Neural cell (in vitro differentiated cells): ENCODE data around the gene CHD6.

Experiments
- EZH2 ChIP-seq: fragments of 200-600, 300-800 bp; shearing (Covaris generic), sonication (generic); IDR thresholded peaks from 2 replicates; pipeline ENCODE4 v1.6.1; 2014; ENCODE audit warnings: antibody characterized with exemption, low read length, borderline replicate concordance, mild to moderate bottlenecking; ENCODE audit not compliant: insufficient read depth, poor library complexity, severe bottlenecking
- MXI1 ChIP-seq: fragments of 450-650 bp; conservative IDR thresholded peaks from 2 replicates; pipeline ENCODE4 v1.6.1; 2014; ENCODE audit warnings: antibody characterized with exemption, mild to moderate bottlenecking; ENCODE audit not compliant: poor library complexity, severe bottlenecking
- POLR2AphosphoS5 ChIP-seq: IDR thresholded peaks from 2 replicates; pipeline ENCODE4 v1.6.1; 2012
- RAD21 ChIP-seq: fragments of 450-650 bp; conservative IDR thresholded peaks from 2 replicates; pipeline ENCODE4 v1.6.1; 2014; ENCODE audit warnings: antibody characterized with exemption, mild to moderate bottlenecking, moderate library complexity
- SMC3 ChIP-seq: fragments of 450-650 bp; conservative IDR thresholded peaks from 2 replicates; pipeline ENCODE4 v1.6.1; 2014; ENCODE audit warnings: antibody characterized with exemption, mild to moderate bottlenecking, moderate library complexity; ENCODE audit not compliant: poor library complexity
- TF ChIP-seq, protein P1 (sequence below): IDR thresholded peaks from 2 replicates; pipeline ENCODE4 v1.6.1; 2012; ENCODE audit warnings: borderline replicate concordance

- TF ChIP-seq SMC3 (no peak), MXI1 (no peak), EZH2 (no peak), RAD21 (no peak), POLR2AphosphoS5 (no peak)
- TF ChIP-seq, protein P1, sequence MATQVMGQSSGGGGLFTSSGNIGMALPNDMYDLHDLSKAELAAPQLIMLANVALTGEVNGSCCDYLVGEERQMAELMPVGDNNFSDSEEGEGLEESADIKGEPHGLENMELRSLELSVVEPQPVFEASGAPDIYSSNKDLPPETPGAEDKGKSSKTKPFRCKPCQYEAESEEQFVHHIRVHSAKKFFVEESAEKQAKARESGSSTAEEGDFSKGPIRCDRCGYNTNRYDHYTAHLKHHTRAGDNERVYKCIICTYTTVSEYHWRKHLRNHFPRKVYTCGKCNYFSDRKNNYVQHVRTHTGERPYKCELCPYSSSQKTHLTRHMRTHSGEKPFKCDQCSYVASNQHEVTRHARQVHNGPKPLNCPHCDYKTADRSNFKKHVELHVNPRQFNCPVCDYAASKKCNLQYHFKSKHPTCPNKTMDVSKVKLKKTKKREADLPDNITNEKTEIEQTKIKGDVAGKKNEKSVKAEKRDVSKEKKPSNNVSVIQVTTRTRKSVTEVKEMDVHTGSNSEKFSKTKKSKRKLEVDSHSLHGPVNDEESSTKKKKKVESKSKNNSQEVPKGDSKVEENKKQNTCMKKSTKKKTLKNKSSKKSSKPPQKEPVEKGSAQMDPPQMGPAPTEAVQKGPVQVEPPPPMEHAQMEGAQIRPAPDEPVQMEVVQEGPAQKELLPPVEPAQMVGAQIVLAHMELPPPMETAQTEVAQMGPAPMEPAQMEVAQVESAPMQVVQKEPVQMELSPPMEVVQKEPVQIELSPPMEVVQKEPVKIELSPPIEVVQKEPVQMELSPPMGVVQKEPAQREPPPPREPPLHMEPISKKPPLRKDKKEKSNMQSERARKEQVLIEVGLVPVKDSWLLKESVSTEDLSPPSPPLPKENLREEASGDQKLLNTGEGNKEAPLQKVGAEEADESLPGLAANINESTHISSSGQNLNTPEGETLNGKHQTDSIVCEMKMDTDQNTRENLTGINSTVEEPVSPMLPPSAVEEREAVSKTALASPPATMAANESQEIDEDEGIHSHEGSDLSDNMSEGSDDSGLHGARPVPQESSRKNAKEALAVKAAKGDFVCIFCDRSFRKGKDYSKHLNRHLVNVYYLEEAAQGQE = no peak
Measured at GRCh38 chr20:41422953-41423352, 195.2 kb downstream of the CHD6 start.
